PFSK-1 (cell line): ENCODE measurements around the gene PRR14.
A peak's percentile ranks its signal among the peaks of the same experiment; 100 is the strongest.

Experiments used
- POLR2AphosphoS5 ChIP-seq: IDR thresholded peaks from 2 replicates; pipeline ENCODE4 v1.6.1; 2012; ENCODE audit warnings: low read depth, mild to moderate bottlenecking, control low read depth, low read length, moderate library complexity
- SIN3A ChIP-seq: IDR thresholded peaks from 2 replicates; pipeline ENCODE4 v1.6.1; 2012; ENCODE audit warnings: mild to moderate bottlenecking, low read length, moderate library complexity, borderline replicate concordance; ENCODE audit not compliant: insufficient read depth
- TAF1 ChIP-seq: IDR thresholded peaks from 2 replicates; pipeline ENCODE4 v1.6.1; 2012; ENCODE audit warnings: low read length, control low read depth, borderline replicate concordance; ENCODE audit not compliant: insufficient read depth

- no peak for TF ChIP-seq SIN3A
- no peak for TF ChIP-seq TAF1
- TF ChIP-seq POLR2AphosphoS5 = 0 out of 2 replicates have a peak, but pooled peaks have one; percentile 21
These were observed 9.0 kb downstream of the PRR14 start for GRCh38 chr16:30659507-30660423.
